GM12872 (cell line): ENCODE measurements around the gene NEK2.
A peak's percentile ranks its signal among the peaks of the same experiment; 100 is the strongest.

Experiments
- TF ChIP-seq, protein P1 (sequence below): IDR thresholded peaks from 3 replicates; pipeline ENCODE4 v1.5.1; 2011; ENCODE audit warnings: low read depth, mild to moderate bottlenecking, low read length, moderate library complexity; ENCODE audit not compliant: insufficient read depth

Gene NEK2

DNA sequence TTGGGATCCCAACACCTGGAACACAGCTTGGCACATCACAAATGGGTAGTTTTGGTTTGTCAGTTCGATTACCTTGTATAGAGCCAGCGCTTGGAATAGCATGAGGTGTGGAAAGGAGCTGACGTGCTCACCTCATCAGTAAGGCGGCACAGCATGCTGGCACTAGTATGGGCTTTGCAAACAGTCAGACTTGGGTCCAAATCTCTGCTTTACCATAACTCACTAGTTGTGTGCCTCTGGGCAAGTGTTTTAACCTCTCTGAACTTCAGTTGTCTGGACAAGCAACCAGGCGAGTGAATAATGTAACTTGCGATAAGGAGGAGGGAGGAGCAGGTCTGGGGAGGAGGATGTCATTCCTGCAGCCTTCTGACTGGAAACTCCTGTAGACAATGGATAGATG lies 26.3 kb upstream of the NEK2 start:
- TF ChIP-seq, protein P1, sequence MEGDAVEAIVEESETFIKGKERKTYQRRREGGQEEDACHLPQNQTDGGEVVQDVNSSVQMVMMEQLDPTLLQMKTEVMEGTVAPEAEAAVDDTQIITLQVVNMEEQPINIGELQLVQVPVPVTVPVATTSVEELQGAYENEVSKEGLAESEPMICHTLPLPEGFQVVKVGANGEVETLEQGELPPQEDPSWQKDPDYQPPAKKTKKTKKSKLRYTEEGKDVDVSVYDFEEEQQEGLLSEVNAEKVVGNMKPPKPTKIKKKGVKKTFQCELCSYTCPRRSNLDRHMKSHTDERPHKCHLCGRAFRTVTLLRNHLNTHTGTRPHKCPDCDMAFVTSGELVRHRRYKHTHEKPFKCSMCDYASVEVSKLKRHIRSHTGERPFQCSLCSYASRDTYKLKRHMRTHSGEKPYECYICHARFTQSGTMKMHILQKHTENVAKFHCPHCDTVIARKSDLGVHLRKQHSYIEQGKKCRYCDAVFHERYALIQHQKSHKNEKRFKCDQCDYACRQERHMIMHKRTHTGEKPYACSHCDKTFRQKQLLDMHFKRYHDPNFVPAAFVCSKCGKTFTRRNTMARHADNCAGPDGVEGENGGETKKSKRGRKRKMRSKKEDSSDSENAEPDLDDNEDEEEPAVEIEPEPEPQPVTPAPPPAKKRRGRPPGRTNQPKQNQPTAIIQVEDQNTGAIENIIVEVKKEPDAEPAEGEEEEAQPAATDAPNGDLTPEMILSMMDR = no peak

DNA sequence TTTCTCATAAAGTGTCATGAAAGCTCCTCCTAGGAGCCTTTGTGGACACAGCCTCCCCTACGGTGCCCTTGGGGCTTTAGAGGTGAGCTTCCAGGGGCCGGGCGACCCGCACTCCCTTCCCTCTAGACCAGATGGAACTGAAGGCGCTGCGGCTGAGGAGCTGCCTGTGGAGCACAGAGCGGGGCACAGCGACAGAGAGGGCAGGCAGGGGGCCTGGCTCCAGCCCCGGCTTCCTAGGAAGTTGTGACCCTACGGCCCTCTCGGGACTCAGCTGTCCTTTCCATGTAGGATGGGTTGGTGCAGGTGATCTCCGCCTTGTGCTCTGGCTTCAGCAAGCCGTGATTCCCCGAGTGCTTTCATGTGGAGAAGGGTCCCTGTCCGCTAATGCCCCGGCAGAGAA lies 23.6 kb upstream of the NEK2 start:
- TF ChIP-seq, protein P1 = no peak

DNA sequence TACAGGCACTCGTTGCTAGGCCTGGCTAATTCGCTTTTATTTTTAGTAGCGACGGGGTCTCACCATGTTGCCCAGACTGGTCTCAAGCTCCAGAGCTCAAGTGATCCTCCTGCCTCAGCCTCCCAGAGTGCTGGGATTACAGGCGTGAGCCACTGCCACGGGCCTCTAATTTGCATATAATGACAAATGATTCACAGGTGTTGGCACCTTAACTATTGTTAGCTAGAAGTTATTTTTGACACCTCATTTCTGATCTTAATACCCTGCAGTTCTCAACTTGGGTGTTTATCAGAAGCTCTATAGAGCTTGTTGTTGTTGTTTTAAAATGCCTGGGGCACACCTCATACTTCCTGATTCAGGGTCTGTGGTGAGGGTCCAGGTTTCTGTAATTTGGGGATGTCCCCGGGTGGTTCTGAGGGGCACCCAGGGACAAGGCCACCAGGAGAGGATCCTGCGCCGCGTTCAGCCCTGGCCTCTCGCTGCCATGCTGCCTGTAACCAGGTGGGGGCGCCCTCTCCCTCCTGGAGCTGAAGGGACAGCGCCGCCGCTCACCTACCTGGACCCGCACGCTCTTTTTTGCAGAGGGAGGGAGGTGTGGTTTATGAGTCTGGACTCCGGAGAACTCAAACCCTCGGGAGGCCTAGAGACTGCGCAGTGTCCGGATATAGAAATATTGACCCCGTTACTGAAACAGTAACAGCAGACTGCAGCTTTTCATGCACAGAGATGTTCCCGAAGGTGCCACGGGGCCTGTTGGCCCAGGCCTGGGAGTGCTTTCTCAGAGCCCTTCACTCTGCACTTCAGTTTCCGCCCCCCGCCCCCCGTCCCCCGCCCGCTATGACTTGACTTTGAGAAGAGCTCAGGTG lies 23.0 kb upstream of the NEK2 start:
- TF ChIP-seq, protein P1 = peak; percentile 97

DNA sequence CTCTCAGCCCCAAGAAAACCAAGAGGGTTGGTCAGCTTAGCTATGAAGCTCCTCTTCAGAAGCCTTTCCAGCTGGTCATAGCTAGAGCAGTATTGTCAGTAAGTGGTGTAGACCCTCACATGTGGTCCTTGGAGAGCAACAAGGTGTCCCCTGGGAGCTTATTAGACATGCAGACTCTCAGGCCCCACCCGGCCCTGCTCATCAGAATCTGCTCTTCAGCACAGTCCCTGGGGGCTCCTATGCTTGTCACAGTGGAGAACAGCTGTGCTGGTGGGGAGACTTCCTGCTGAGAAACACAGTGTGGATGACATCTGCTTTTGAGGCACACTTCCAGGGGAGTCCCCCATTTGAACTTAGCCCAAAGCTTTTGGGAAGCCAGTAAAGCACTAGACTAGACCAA lies 21.9 kb upstream of the NEK2 start:
- TF ChIP-seq, protein P1 = no peak

DNA sequence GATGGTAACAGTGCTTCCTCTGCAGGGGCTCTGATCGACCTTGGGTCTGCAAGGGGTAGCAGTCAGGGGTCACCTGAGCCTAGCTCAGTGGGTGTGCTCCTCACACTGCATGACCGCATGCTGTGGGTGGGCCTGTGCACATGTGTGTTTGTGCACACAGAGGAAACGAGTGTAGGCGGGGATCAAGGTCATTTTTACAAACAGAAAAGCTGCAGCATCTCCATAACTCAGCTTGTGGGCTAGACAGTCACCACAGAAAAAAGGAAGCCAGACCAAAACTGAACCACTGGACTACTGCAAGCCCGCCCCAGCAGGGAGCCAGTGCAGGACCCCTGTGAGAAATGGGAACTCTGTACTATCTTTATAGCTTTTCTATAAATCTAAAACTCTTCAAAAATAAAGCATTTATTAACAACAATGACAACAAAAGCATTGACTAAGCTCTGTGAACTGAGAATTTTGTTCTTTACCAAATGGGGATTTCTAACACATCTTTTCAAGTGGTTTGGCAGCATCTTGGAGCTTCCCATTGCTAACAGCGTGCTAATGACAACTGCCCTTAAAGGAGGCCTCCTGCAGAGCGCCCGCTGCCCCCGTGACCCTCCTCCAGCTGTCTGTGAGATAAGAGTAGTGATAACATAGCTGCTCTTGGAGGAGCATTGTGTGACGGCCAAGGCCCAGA lies 19.9 kb upstream of the NEK2 start:
- TF ChIP-seq, protein P1 = no peak

DNA sequence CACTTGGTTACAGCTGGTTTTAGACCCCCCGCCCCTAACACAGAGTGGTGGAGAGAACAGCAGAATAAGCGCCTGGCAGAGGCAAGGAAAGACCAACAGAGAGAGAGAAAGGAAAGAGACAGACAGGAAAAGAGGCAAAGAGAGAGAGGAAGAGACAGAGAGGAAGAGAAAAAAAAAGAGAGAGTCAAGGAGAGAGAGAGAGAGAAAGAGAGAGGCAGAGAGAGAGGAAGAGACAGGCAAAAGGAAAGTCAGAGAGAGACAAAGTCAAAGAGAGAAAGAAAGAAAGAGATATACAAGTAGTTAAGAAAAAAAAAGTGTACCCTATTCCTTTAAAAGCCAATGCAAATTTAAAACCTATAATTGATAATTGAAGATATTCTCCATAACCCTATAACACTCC lies 13.0 kb upstream of the NEK2 start:
- TF ChIP-seq, protein P1 = no peak

DNA sequence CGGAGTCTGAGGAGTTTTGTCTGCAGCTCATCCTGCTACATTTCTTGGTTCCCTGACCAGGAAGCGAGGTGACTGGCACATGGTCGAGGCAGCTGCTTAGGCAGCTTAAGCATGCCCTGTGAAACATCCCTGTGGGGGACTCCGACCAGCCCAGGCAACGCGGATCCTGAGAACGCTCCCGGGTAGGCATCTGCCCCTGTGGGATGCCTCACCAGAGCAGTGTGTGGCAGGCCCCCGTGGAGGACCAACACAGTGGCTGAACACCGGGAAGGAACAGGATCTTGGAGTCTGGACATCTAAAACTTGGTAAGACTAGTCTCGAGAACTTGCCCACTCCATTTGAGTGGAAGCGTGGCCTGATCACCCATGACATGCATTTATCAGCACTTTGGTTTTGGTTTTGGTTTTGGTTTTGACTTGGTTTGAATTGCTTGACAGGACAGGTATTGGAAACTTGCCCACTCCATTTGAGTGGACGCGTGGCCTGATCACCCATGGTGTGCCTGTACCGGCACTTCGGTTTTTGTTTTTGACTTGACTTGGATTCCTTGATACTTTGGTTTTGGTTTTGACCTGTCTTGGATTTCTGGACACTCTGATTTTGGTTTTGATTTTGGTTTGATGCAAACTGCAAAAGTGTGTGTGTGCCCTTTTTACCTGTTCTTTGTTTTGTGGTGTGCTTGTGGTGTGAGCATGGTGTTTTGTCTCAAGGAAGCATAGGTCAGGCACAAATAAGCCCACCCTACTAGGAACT lies 12.2 kb upstream of the NEK2 start:
- TF ChIP-seq, protein P1 = no peak
